Effector memory CD4-positive, alpha-beta T cell (primary cell): ENCODE results near the gene L2HGDH.

Experiments used
- DNase-seq, 3 donors: peaks; one replicate each; pipeline ENCODE4 v3.0.0-alpha.2; 2020
- H3K27ac ChIP-seq: 2 replicates; pipeline ENCODE4 v1.7.0; 2013; ENCODE audit warnings: mild to moderate bottlenecking, low read length, moderate library complexity; ENCODE audit not compliant: insufficient read depth, poor library complexity, severe bottlenecking
- H3K27me3 ChIP-seq: replicated peaks from 2 replicates; pipeline ENCODE4 v1.7.0; 2013; ENCODE audit warnings: mild to moderate bottlenecking, low read length; ENCODE audit not compliant: insufficient read depth, control insufficient read depth, poor library complexity, severe bottlenecking
- H3K36me3 ChIP-seq: 2 replicates; pipeline ENCODE4 v1.7.0; 2013; ENCODE audit warnings: mild to moderate bottlenecking, low read length, moderate library complexity; ENCODE audit not compliant: control insufficient read depth, insufficient read depth
- H3K4me1 ChIP-seq: 2 replicates; pipeline ENCODE4 v1.7.0; 2013; ENCODE audit warnings: low read length, mild to moderate bottlenecking; ENCODE audit not compliant: control insufficient read depth, insufficient read depth, poor library complexity, severe bottlenecking
- H3K4me3 ChIP-seq: 2 replicates; pipeline ENCODE4 v1.7.0; 2013; ENCODE audit warnings: low read length, low read depth, mild to moderate bottlenecking; ENCODE audit not compliant: insufficient read depth, poor library complexity, severe bottlenecking
- H3K9me3 ChIP-seq: 2 replicates; pipeline ENCODE4 v1.7.0; 2013; ENCODE audit warnings: mild to moderate bottlenecking, low read length, moderate library complexity; ENCODE audit not compliant: control insufficient read depth

Gene L2HGDH

DNA sequence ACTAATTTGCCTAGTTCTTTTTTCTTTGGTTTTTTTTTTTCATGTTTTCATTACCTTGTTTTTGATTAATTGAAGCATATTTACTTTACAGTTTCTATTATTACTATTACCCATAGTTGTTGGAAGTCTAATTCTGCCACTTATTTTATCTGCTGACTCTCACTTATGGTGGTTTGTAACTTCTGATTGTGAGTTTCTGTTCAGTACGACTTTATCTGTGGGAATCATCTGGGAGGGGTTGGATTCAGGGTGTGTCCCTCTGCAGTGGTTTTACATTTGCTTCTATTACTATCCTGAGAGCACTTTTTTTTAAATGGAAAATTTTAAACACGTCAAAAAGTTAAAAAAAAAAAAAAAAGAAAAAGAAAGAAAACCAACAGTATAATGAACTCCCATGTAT lies 54.3 kb downstream of the L2HGDH start:
- H3K9me3 ChIP-seq = no peaks in the 10 kb centered on the region
- no peak overlapping the region for H3K27ac ChIP-seq
- no peak overlapping the region for H3K4me3 ChIP-seq
- no peaks in the 10 kb centered on the region for H3K27me3 ChIP-seq
- no peak for DNase-seq
- H3K36me3 ChIP-seq = no peaks in the 10 kb centered on the region
- no peaks in the 10 kb centered on the region for H3K4me1 ChIP-seq

DNA sequence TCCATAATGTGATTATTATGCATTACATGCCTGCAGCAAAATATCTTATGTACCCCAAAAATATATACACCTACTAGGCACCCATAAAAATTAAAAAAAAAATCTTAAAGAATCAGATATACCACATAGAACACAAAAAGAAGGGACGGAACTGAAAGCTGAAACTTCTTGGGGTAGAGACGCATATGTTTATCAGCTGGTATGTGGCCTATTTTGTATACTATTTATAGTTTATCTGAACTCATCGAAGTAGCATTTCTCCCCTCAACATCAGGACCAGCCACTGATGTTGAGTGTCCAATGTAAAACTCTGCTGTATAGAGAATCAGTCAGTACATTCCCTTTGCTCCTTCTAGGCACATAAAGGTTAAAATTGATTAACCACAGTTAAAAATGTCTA lies 57.8 kb downstream of the L2HGDH start:
- DNase-seq = no peak
- Histone ChIP-seq H3K36me3 (no peaks in the 10 kb centered on the region), H3K4me3 (no peak overlapping the region)

DNA sequence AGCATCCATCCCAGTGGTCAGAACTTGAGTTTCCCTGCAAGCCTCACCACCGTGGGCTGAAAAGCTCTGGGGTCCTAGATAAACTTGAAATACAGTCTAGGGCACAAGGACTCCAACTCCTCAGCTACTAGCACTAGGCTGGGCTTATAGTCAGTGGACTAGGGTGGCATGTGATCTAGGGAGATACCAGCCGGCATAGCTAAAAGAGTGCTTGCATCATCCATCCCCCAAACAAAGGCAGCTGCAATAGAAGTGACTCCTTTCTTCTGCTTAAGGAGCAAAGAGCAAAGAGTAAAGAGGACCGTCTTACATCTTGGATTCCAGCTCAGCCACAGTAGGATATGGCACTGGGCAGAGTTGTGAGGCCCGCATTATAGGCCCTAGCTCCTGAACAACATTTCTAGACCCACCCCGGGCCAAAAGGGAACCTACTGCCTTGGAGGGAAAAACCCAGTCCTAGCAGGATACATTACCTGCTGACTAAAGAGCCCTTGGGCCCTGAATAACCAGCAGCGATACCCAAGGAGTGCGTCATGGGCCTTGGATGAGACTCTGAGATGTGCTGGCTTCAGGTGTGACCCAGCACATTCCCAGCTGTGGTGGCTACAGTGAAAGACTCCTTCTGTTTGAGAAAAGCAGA lies 62.8 kb downstream of the L2HGDH start:
- no peak overlapping the region for H3K4me3 ChIP-seq
- H3K9me3 ChIP-seq = no peaks in the 10 kb centered on the region
- no peak for DNase-seq
- no peaks in the 10 kb centered on the region for H3K36me3 ChIP-seq
- H3K27ac ChIP-seq = no peak overlapping the region
- no peaks in the 10 kb centered on the region for H3K27me3 ChIP-seq
- H3K4me1 ChIP-seq = no peaks in the 10 kb centered on the region

More for the DNA sequence above, 57.8 kb downstream of the L2HGDH start:
- Histone ChIP-seq H3K27ac (no peak overlapping the region), H3K9me3 (no peaks in the 10 kb centered on the region), H3K27me3 (no peaks in the 10 kb centered on the region), H3K4me1 (no peaks in the 10 kb centered on the region)

DNA sequence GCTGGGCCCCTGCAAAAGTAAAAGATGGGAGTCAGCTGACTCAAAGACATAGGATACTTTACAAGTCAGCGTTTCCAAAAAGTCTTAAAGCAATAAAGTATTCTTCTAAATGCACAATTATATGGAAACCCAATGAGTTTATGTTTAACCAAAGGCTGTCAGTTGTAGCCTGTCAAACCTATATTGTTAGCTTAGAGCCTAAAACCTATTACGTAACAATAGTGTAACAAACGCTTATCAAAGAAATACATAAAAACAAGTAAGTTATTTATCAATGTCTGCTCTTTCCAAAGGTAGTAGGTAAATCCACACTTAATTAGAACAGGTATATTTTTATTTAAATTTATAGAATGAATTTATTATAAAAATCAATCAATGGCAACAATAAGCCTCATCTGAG lies 64.8 kb downstream of the L2HGDH start:
- Histone ChIP-seq H3K27me3 (no peaks in the 10 kb centered on the region), H3K4me1 (no peaks in the 10 kb centered on the region), H3K36me3 (no peaks in the 10 kb centered on the region), H3K4me3 (no peak overlapping the region), H3K9me3 (no peaks in the 10 kb centered on the region), H3K27ac (no peak overlapping the region)
- DNase-seq = no peak

DNA sequence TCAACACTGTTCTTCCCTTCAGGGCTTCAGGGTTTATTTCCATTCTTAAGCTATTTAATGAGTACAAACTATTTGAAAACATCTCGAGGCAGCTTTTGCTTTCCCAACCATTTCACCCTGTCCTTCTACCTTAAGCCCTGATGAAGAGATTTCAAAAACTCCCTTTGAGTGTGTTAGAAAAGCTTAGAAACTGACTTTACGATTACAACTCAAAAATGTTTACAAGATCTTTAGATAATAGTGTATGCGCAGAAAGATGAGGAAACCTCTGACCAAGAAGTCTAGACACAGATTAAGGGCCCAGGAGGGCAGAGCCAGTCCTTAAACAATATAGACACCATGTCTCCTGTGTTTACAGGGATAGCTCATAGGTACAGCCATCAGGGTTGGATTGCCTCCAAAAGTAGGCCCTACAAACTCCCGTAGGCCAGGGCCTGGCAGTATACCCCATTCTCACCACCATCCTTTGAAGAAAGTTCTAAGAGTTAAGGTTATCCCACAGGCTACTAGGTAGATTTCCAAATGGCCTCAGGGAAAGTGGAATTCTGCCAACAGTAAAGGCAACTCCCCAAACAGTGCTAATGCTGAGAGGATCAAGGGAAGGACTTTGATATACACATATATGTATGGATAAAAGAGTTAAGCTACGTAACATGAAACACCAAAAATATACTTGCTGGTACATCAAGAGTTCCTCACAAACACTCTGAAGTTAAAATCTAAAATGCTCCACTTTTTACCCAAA lies 69.3 kb downstream of the L2HGDH start:
- DNase-seq = no peak
- no peaks in the 10 kb centered on the region for H3K9me3 ChIP-seq
- no peaks in the 10 kb centered on the region for H3K36me3 ChIP-seq
- H3K4me1 ChIP-seq = no peaks in the 10 kb centered on the region
- no peaks in the 10 kb centered on the region for H3K27me3 ChIP-seq
- no peak overlapping the region for H3K4me3 ChIP-seq
- no peak overlapping the region for H3K27ac ChIP-seq

DNA sequence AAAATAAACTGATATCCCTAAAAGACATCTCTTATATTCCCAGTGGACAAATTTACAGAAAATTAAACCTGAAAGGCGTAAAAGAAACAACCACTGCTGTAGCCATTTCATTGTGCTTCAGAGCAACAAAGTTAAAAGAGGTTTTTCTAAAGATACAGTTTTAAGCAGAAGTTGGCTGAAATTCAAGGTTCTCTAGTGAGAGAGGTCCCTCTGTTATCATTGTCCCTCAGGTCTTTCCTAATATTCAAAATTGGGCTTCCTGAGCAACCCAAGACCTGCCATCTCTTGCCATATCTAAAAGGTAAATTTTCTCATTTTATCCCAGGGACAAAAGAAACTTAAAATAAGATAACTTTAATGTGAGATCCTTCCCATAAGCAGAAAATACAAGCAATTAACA lies 69.9 kb downstream of the L2HGDH start:
- no peaks in the 10 kb centered on the region for H3K27me3 ChIP-seq
- H3K9me3 ChIP-seq = no peaks in the 10 kb centered on the region
- H3K4me3 ChIP-seq = no peak overlapping the region
- DNase-seq = no peak
- H3K4me1 ChIP-seq = no peaks in the 10 kb centered on the region
- no peaks in the 10 kb centered on the region for H3K36me3 ChIP-seq
- no peak overlapping the region for H3K27ac ChIP-seq

DNA sequence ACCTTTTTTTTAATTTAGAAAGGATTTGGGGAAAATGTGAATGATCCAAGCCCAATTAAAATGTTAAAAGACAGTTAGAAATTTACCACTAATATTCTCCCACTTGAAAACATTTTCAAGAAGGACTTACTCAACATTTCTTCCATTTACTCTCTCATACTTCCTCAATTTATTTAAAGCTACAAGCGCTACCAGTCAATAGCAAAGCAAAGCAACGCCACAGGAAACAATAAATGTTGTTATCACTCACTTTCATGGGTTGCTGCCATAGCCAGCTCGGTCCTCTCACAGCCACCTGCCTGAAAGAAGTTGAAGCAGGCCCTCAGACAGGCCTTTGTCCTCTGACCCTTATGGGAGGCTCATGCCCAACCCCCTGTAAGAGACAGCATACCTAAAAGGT lies 74.6 kb downstream of the L2HGDH start:
- H3K9me3 ChIP-seq = no peaks in the 10 kb centered on the region
- H3K4me3 ChIP-seq = no peak overlapping the region
- no peak overlapping the region for H3K27ac ChIP-seq
- H3K4me1 ChIP-seq = peaks cover 2% of the 10 kb centered on the region
- no peaks in the 10 kb centered on the region for H3K36me3 ChIP-seq
- no peaks in the 10 kb centered on the region for H3K27me3 ChIP-seq
- no peak for DNase-seq

DNA sequence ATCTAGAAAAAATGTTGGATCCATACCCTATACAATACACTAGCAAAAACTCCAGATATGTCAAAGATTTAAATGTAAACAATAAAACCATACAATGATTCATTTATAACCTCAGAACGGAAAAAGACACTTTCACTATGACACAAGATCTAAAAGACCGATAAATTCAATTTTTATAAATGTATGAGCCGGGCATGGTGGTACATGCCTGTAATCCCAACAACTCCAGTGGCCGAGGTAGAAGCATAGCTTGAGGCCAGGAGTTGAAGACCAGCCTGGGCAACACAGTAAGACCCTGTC lies 78.1 kb downstream of the L2HGDH start:
- Histone ChIP-seq H3K4me1 (peaks cover 12% of the 10 kb centered on the region), H3K9me3 (no peaks in the 10 kb centered on the region), H3K27ac (no peak overlapping the region), H3K36me3 (no peaks in the 10 kb centered on the region), H3K27me3 (no peaks in the 10 kb centered on the region), H3K4me3 (no peak overlapping the region)
- DNase-seq = no peak

DNA sequence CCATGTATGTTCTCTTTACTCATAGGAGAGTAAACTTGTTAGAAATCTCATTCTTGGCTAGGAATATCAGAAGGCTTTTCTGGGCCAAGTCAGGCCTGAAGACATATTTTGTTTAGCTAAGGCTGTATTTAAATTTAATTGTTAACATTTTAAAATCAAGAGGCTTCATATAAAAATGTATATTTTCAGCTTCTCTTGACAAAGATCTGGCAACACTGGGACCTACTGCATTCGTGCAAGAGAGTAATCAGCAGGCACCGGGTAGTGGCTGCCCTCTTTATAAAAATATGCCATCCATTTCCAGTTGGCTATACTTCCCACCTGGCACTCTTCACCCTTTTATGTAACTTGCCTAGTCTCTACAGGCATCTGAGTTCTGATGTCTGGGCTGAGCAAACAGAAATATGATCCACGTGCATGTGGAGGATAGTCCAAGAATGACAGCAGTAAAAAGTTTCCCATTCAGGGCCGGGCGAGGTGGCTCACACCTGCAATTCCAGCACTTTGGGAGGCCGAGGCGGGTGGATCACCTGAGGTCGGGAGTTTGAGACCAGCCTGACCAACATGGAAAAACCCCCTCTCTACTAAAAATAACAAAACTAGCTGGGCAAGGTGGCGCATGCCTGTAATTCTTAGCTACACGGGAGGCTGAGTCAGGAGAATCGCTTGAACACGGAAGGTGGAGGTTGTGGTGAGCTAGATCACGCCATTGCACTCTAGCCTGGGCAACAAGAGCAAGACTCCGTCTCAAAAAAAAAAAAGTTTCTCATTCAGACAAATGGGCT lies 78.7 kb downstream of the L2HGDH start:
- peaks cover 12% of the 10 kb centered on the region for H3K4me1 ChIP-seq
- H3K9me3 ChIP-seq = no peaks in the 10 kb centered on the region
- no peak overlapping the region for H3K4me3 ChIP-seq
- peak in 2 of 3 donors; percentile 1 to 9 for DNase-seq
- H3K27me3 ChIP-seq = no peaks in the 10 kb centered on the region
- no peak overlapping the region for H3K27ac ChIP-seq
- no peaks in the 10 kb centered on the region for H3K36me3 ChIP-seq

DNA sequence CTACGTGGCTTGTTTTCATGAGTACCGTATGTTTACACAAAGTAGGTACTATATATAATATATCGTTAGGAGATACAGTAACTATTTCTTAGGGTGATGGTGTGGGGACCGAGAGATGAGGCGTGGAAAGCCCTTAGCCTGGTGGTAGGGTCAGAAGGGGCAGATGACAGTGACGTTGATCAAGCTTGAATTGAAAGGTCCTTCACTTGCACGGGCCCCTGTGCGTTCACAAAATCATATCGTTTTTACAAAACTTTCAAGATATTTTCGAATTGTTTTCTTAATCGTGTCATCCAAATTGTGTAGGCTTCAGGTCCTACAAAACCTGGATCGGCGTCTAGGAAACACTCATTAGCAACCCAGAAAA lies 79.8 kb downstream of the L2HGDH start:
- peak overlapping the region; percentile 90 for H3K27ac ChIP-seq
- DNase-seq = no peak
- H3K4me3 ChIP-seq = peak overlapping the region; percentile 87
- H3K36me3 ChIP-seq = no peaks in the 10 kb centered on the region
- no peaks in the 10 kb centered on the region for H3K27me3 ChIP-seq
- H3K9me3 ChIP-seq = no peaks in the 10 kb centered on the region
- H3K4me1 ChIP-seq = peaks cover 12% of the 10 kb centered on the region
